CD4-positive, alpha-beta memory T cell (primary cell): ENCODE data around the gene CDC34. TPM values are rescaled to one million over a fixed set of nuclear protein-coding genes. Genes with fewer than 3 reads are reported as not detected.

Source experiments
- CTCF ChIA-PET: fragments of 350-600 bp; sonication (Branson Sonifier 250); formaldehyde crosslinking; loops from one replicate; lab custom pipeline; 2021; ENCODE audit warnings: inconsistent platforms; ENCODE audit not compliant: partially characterized antibody; lab: Charles Lee
- POLR2A ChIA-PET: fragments of 350-600 bp; sonication (Branson Sonifier 250); formaldehyde crosslinking; loops from one replicate; lab custom pipeline; 2021; ENCODE audit not compliant: partially characterized antibody; lab: Charles Lee
- DNase-seq, 5 donors: peaks; one replicate each; pipeline versions ENCODE4 v3.0.0 to v3.0.0-alpha.2; 2020 to 2022; ENCODE audit warnings: mixed read lengths in 1 of 5
- H3K27ac ChIP-seq: one replicate; pipeline ENCODE4 v1.7.0; 2013; ENCODE audit warnings: low read depth, low read length
- H3K27me3 ChIP-seq: 2 replicates; pipeline ENCODE4 v1.7.0; 2013; ENCODE audit warnings: mild to moderate bottlenecking, low read length, moderate library complexity; ENCODE audit not compliant: insufficient read depth
- H3K36me3 ChIP-seq: 2 replicates; pipeline ENCODE4 v1.7.0; 2013; ENCODE audit warnings: mild to moderate bottlenecking, low read length, moderate library complexity; ENCODE audit not compliant: insufficient read depth
- H3K4me1 ChIP-seq: 2 replicates; pipeline ENCODE4 v1.7.0; 2013; ENCODE audit warnings: mild to moderate bottlenecking, low read length, moderate library complexity; ENCODE audit not compliant: insufficient read depth
- H3K4me3 ChIP-seq, 2 donors: one replicate each; pipeline ENCODE4 v1.7.0; 2013; ENCODE audit warnings: low read length in 2 of 2, mild to moderate bottlenecking in 1 of 2
- H3K9me3 ChIP-seq, 2 donors: one replicate each; pipeline ENCODE4 v1.7.0; 2013; ENCODE audit warnings: low read length in 2 of 2, control low read depth in 1 of 2; ENCODE audit not compliant: control insufficient read depth in 1 of 2
- H3K27ac Mint-ChIP-seq, 7 donors: one replicate each; pipeline ENCODE4 v1.8.0; 2020 to 2021; ENCODE audit warnings: mixed read lengths in 7 of 7, mild to moderate bottlenecking in 6 of 7, inconsistent platforms in 3 of 7, moderate library complexity in 3 of 7
- H3K27me3 Mint-ChIP-seq, 2 donors: one replicate each; pipeline ENCODE4 v1.8.0; 2020 to 2021; ENCODE audit warnings: mixed read lengths in 2 of 2
- H3K36me3 Mint-ChIP-seq, 2 donors: one replicate each; pipeline ENCODE4 v1.8.0; 2020 to 2021; ENCODE audit warnings: mixed read lengths in 2 of 2, inconsistent platforms in 1 of 2, mild to moderate bottlenecking in 1 of 2
- H3K4me1 Mint-ChIP-seq, 4 donors: one replicate each; pipeline ENCODE4 v1.8.0; 2020 to 2021; ENCODE audit warnings: mixed read lengths in 4 of 4, mild to moderate bottlenecking in 1 of 4
- H3K4me3 Mint-ChIP-seq, 8 donors: one replicate each; pipeline ENCODE4 v1.8.0; 2020 to 2021; ENCODE audit warnings: mixed read lengths in 8 of 8, mild to moderate bottlenecking in 7 of 8, moderate library complexity in 6 of 8, inconsistent platforms in 3 of 8
- H3K9me3 Mint-ChIP-seq, 8 donors: one replicate each; pipeline ENCODE4 v1.8.0; 2020 to 2021; ENCODE audit warnings: mixed read lengths in 8 of 8, mild to moderate bottlenecking in 5 of 8, inconsistent platforms in 3 of 8, moderate library complexity in 1 of 8
- intact Hi-C: fragments of 100-400 bp; cut with micrococcal nuclease; formaldehyde crosslinking; loops from one replicate; pipeline ENCODE4 v1.15.1; 2023
- polyA plus RNA-seq, 2 donors: library from polyadenylated mRNA; unstranded; fragments of 300-500 nt; fragmentation: Illumina TruSeq; gene quantifications; one replicate each; pipeline ENCODE4 v1.2.3, GENCODE V29; 2021
- total RNA-seq, 2 experiments: library from RNA; stranded (reverse); gene quantifications; one replicate each; pipeline ENCODE4 v1.2.3, GENCODE V29; 2021

The CDC34 gene
- total and polyA plus RNA-seq, 4 experiments from 2014 or later = 26.7 to 46.6 (median 44.2) TPM

DNA sequence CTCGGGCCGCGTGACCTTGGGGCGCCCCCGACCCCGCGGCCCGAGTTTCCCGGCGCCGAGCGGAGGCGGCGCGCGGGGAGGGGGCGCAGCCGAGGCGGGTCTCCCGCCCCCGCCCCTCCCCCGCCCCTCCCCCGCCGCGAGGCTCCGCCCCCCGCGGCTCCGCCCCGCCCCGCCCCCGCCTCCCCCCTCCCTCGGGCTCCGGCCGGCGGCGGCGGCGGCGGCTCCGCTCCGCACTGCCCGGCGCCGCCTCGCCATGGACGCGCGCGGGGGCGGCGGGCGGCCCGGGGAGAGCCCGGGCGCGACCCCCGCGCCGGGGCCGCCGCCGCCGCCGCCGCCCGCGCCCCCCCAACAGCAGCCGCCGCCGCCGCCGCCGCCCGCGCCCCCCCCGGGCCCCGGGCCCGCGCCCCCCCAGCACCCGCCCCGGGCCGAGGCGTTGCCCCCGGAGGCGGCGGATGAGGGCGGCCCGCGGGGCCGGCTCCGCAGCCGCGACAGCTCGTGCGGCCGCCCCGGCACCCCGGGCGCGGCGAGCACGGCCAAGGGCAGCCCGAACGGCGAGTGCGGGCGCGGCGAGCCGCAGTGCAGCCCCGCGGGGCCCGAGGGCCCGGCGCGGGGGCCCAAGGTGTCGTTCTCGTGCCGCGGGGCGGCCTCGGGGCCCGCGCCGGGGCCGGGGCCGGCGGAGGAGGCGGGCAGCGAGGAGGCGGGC lies 58.3 kb downstream of the CDC34 start, which contains the start of gene HCN2:
HCN2 (plus strand) TSS at position 189 of the 703 bp plus-strand sequence; CDS start at position 254, 65 bp downstream.
- Mint-ChIP-seq H3K4me3 (peak within 1 kb of the TSS; percentile 45 to 76 (median 56)), H3K27ac (no peak within 1 kb of the TSS), H3K4me1 (peaks cover 1 to 10% (median 5%) of the 10 kb centered on the region in 4 donors), H3K36me3 (peaks cover 0 to 2% of the 10 kb centered on the region in 2 donors), H3K27me3 (peaks cover 6 to 10% of the 10 kb centered on the region in 2 donors), H3K9me3 (no peaks in the 10 kb centered on the region)
- H3K27me3 ChIP-seq = peaks cover 6% of the 10 kb centered on the region
- H3K36me3 ChIP-seq = no peaks in the 10 kb centered on the region
- no peaks in the 10 kb centered on the region for H3K9me3 ChIP-seq
- peaks cover 16% of the 10 kb centered on the region for H3K4me1 ChIP-seq
- no peak for DNase-seq
- intact Hi-C loops = loop anchor here (2.0 kb wide), 2 partner anchors 17 to 21 kb away; partner anchors contain the start of gene BSG
- H3K4me3 ChIP-seq = no peak within 1 kb of the TSS
- ChIA-PET POLR2A (no interaction called here), CTCF (no interaction called here)
- no peak within 1 kb of the TSS for H3K27ac ChIP-seq

DNA sequence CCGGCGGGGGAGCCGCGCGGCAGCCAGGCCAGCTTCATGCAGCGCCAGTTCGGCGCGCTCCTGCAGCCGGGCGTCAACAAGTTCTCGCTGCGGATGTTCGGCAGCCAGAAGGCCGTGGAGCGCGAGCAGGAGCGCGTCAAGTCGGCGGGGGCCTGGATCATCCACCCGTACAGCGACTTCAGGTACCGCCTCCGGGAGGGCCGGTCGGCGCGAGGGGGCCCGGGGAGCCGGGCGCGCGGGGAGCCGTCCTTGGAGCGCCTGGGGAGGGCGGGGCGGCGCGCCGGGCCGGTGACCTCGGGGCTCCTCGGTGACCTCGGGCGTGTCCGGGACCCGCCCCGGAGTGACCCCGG lies 58.8 kb downstream of the CDC34 start:
- intact Hi-C loops = no loop called here
- Mint-ChIP-seq H3K4me1 (peaks cover 1 to 10% (median 5%) of the 10 kb centered on the region in 4 donors), H3K4me3 (peak overlapping the region in 5 of 8 donors; percentile 28 to 57 (median 41)), H3K27ac (no peak overlapping the region), H3K27me3 (peaks cover 6 to 10% of the 10 kb centered on the region in 2 donors), H3K36me3 (peaks cover 0 to 2% of the 10 kb centered on the region in 2 donors), H3K9me3 (no peaks in the 10 kb centered on the region)
- ChIA-PET POLR2A (no interaction called here), CTCF (no interaction called here)
- Histone ChIP-seq H3K4me3 (no peak overlapping the region), H3K4me1 (peaks cover 16% of the 10 kb centered on the region), H3K27ac (no peak overlapping the region), H3K36me3 (no peaks in the 10 kb centered on the region), H3K27me3 (peaks cover 6% of the 10 kb centered on the region), H3K9me3 (no peaks in the 10 kb centered on the region)
- peak in 4 of 5 donors; percentile 36 to 45 (median 39) for DNase-seq

DNA sequence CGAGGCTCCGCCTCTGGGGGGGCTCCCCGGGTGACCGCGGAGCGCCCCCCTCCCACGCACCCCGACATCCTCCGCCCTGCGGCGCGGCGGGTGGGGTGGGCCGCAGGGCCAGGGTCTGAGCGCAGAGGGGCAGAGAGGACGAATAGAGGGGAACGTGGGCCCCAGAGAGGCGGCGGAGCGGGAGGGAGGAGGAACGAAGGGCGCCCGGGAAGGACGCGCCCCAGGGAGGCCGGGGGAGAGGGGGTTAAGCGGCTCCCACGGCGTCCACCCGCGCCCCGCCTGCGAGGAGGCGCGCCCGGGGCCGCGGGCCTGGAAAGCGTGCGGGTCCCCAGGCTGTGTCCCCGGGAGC lies 59.2 kb downstream of the CDC34 start:
- Mint-ChIP-seq H3K27me3 (peaks cover 6 to 10% of the 10 kb centered on the region in 2 donors), H3K36me3 (peaks cover 0 to 2% of the 10 kb centered on the region in 2 donors), H3K27ac (no peak overlapping the region), H3K9me3 (no peaks in the 10 kb centered on the region), H3K4me1 (peaks cover 1 to 10% (median 5%) of the 10 kb centered on the region in 4 donors), H3K4me3 (no peak overlapping the region)
- peaks cover 6% of the 10 kb centered on the region for H3K27me3 ChIP-seq
- H3K4me1 ChIP-seq = peaks cover 16% of the 10 kb centered on the region
- CTCF ChIA-PET = no interaction called here
- POLR2A ChIA-PET = no interaction called here
- no peak for DNase-seq
- no peaks in the 10 kb centered on the region for H3K36me3 ChIP-seq
- H3K27ac ChIP-seq = no peak overlapping the region
- H3K4me3 ChIP-seq = no peak overlapping the region
- intact Hi-C loops = no loop called here
- H3K9me3 ChIP-seq = no peaks in the 10 kb centered on the region

DNA sequence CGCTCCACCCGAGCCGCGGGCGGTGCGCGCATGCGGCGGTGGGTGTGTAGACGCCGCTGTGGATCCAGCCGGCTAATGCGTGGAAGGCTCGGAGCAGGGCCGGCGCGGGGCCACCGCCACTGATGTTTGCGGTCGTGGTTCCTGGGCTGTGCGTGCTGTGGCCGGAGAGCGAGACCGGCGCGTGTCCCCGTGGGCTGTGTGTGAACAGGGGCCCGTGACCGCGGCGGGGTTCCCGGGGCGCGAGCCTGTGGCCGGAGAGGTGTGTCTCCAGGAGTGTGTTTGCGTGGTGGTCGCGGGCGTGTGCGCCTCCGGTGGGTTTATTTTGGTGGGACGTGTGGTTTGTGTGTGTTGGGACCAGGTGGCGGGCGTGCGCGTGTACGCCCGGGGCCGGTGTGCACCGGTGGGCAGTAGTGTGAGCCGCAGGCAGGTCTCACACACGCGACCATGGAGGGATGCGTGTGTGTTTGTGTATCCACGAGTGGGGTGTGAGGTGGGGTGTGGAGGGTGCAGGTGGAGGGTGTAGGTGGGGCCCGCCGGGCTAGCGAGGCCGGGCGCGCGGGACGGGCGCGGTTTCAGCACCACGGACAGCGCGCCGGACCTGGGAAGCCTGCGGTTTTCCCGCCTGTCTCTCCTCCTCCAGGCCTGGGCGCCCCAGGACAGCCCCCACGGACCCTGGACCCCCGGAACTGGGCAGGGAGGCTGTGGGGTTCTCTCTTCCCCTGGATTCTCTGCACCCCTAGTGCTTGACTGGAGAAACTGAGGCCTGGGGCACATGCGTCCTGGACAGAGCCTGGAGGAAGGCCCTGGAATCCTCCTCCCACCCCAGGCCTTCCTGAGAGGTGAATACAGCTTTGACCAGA lies 59.8 kb downstream of the CDC34 start:
- DNase-seq = no peak
- intact Hi-C loops = no loop called here
- H3K36me3 ChIP-seq = no peaks in the 10 kb centered on the region
- H3K4me3 Mint-ChIP-seq = peak overlapping the region in 4 of 8 donors; percentile 17 to 57 (median 56)
- ChIA-PET POLR2A (no interaction called here), CTCF (no interaction called here)
- H3K27ac Mint-ChIP-seq = no peak overlapping the region
- H3K4me1 Mint-ChIP-seq = peaks cover 1 to 10% (median 5%) of the 10 kb centered on the region in 4 donors
- H3K4me3 ChIP-seq = no peak overlapping the region
- H3K27me3 ChIP-seq = peaks cover 6% of the 10 kb centered on the region
- no peaks in the 10 kb centered on the region for H3K9me3 ChIP-seq
- H3K27ac ChIP-seq = no peak overlapping the region
- H3K36me3 Mint-ChIP-seq = peaks cover 0 to 2% of the 10 kb centered on the region in 2 donors
- no peaks in the 10 kb centered on the region for H3K9me3 Mint-ChIP-seq
- peaks cover 16% of the 10 kb centered on the region for H3K4me1 ChIP-seq
- peaks cover 6 to 10% of the 10 kb centered on the region in 2 donors for H3K27me3 Mint-ChIP-seq

Other genes starting within 250 kb of the CDC34 start
- gene PLPP2, start 240.4 kb upstream of the CDC34 start, total RNA-seq = under 1 TPM; 0.44 to 0.70 TPM
- gene PLPP2, start 240.4 kb upstream of the CDC34 start, polyA plus RNA-seq = 1 to 10 TPM in 1 of 2 donors, not detected in 1; 1.3 TPM
- gene MIER2, start 187.0 kb upstream of the CDC34 start, total RNA-seq = 10 to 100 TPM; 17.5 to 18.2 TPM
- 1 to 10 TPM; 1.1 to 7.8 TPM for gene MIER2, start 187.0 kb upstream of the CDC34 start, polyA plus RNA-seq
- not detected for gene C2CD4C, start 122.6 kb upstream of the CDC34 start, total RNA-seq
- gene C2CD4C, start 122.6 kb upstream of the CDC34 start, polyA plus RNA-seq = not detected
- under 1 TPM; 0.55 to 0.64 TPM for gene SHC2, start 70.7 kb upstream of the CDC34 start, total RNA-seq
- gene SHC2, start 70.7 kb upstream of the CDC34 start, polyA plus RNA-seq = not detected
- 1 to 10 TPM; 1.5 to 1.9 TPM for gene MADCAM1, start 35.3 kb upstream of the CDC34 start, total RNA-seq
- under 1 TPM; 0.11 to 0.24 TPM for gene MADCAM1, start 35.3 kb upstream of the CDC34 start, polyA plus RNA-seq
- gene TPGS1, start 24.3 kb upstream of the CDC34 start, total RNA-seq = 10 to 100 TPM; 31.8 to 32.0 TPM
- 10 to 100 TPM; 22.2 to 37.6 TPM for gene TPGS1, start 24.3 kb upstream of the CDC34 start, polyA plus RNA-seq
- 10 to 100 TPM; 25.5 to 28.7 TPM for gene GZMM, start 12.3 kb downstream of the CDC34 start, total RNA-seq
- 100 to 1,000 TPM in 1 of 2 donors, 10 to 100 TPM in 1; 82.1 to 122 TPM for gene GZMM, start 12.3 kb downstream of the CDC34 start, polyA plus RNA-seq
- gene BSG, start 40.8 kb downstream of the CDC34 start, total RNA-seq = 100 to 1,000 TPM; 150 to 151 TPM
- gene BSG, start 40.8 kb downstream of the CDC34 start, polyA plus RNA-seq = 100 to 1,000 TPM; 332 to 346 TPM
- gene HCN2, start 58.1 kb downstream of the CDC34 start, total RNA-seq = 1 to 10 TPM; 2.5 to 2.9 TPM
- gene HCN2, start 58.1 kb downstream of the CDC34 start, polyA plus RNA-seq = not detected
- 100 to 1,000 TPM in 1 of 2 experiments, 10 to 100 TPM in 1; 98.9 to 103 TPM for gene POLRMT, start 101.8 kb downstream of the CDC34 start, total RNA-seq
- 10 to 100 TPM; 31.6 to 58.4 TPM for gene POLRMT, start 101.8 kb downstream of the CDC34 start, polyA plus RNA-seq
- 1 to 10 TPM; 1.8 to 1.9 TPM for gene FGF22, start 108.1 kb downstream of the CDC34 start, total RNA-seq
- not detected for gene FGF22, start 108.1 kb downstream of the CDC34 start, polyA plus RNA-seq
- gene RNF126, start 131.5 kb downstream of the CDC34 start, total RNA-seq = 100 to 1,000 TPM; 105 to 112 TPM
- 10 to 100 TPM; 82.3 to 95.6 TPM for gene RNF126, start 131.5 kb downstream of the CDC34 start, polyA plus RNA-seq
- 1 to 10 TPM; 2.9 to 3.4 TPM for gene FSTL3, start 144.6 kb downstream of the CDC34 start, total RNA-seq
- 1 to 10 TPM; 2.0 to 2.1 TPM for gene FSTL3, start 144.6 kb downstream of the CDC34 start, polyA plus RNA-seq
- gene PRSS57, start 163.7 kb downstream of the CDC34 start, total RNA-seq = not detected
- gene PRSS57, start 163.7 kb downstream of the CDC34 start, polyA plus RNA-seq = not detected
- not detected for gene PALM, start 177.2 kb downstream of the CDC34 start, total RNA-seq
- gene PALM, start 177.2 kb downstream of the CDC34 start, polyA plus RNA-seq = not detected
- gene MISP, start 219.4 kb downstream of the CDC34 start, total RNA-seq = not detected
- gene MISP, start 219.4 kb downstream of the CDC34 start, polyA plus RNA-seq = not detected